BE2C (cell line): ENCODE measurements around the gene TXNDC11.

Source experiments
- DNase-seq: peaks from one replicate; pipeline ENCODE4 v3.0.0-alpha.2; 2020
- H3K27me3 ChIP-seq: fragments of 250-450 bp; sonication (Bioruptor Pico); 2 replicates; pipeline ENCODE4 v1.5.1; 2020; ENCODE audit warnings: mild to moderate bottlenecking
- H3K36me3 ChIP-seq: fragments of 250-450 bp; sonication (Bioruptor Pico); 2 replicates; pipeline ENCODE4 v1.5.1; 2020; ENCODE audit warnings: mild to moderate bottlenecking
- H3K4me1 ChIP-seq: fragments of 250-450 bp; sonication (Bioruptor Pico); 2 replicates; pipeline ENCODE4 v1.5.1; 2020
- H3K4me3 ChIP-seq: 2 replicates; pipeline ENCODE4 v1.5.1; 2011; ENCODE audit warnings: low read depth, low read length
- H3K9me3 ChIP-seq: fragments of 250-450 bp; sonication (Bioruptor Pico); 2 replicates; pipeline ENCODE4 v1.5.1; 2020
- TF ChIP-seq, protein P1 (sequence below): IDR thresholded peaks from 2 replicates; pipeline ENCODE4 v1.5.1; 2012; ENCODE audit warnings: mild to moderate bottlenecking, low read depth, low read length

TXNDC11 gene

DNA sequence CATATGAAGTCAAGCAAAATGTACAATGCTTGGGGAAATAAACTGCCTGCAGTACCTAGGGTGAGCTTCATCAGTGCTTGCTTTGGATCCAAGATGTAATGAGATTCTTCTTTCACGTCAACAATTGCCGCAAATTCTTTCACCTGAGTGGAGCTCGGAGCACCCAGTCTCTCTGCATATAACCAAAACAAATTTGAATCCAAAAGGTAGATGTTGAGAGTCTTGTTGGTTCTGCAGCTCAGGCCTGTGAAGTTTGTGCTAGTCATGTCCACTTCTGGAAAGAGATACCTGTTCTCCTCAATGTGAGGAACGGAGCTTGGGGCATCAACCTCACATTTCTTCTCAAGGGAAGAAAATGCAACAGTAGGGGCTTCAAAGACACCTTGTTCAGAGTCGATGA is 51.4 kb downstream of the TXNDC11 start:
- Histone ChIP-seq H3K36me3 (peaks cover 4% of the 10 kb centered on the region), H3K4me1 (no peaks in the 10 kb centered on the region), H3K4me3 (no peak overlapping the region), H3K9me3 (no peaks in the 10 kb centered on the region), H3K27me3 (no peaks in the 10 kb centered on the region)
- no peak for DNase-seq
- TF ChIP-seq, protein P1, sequence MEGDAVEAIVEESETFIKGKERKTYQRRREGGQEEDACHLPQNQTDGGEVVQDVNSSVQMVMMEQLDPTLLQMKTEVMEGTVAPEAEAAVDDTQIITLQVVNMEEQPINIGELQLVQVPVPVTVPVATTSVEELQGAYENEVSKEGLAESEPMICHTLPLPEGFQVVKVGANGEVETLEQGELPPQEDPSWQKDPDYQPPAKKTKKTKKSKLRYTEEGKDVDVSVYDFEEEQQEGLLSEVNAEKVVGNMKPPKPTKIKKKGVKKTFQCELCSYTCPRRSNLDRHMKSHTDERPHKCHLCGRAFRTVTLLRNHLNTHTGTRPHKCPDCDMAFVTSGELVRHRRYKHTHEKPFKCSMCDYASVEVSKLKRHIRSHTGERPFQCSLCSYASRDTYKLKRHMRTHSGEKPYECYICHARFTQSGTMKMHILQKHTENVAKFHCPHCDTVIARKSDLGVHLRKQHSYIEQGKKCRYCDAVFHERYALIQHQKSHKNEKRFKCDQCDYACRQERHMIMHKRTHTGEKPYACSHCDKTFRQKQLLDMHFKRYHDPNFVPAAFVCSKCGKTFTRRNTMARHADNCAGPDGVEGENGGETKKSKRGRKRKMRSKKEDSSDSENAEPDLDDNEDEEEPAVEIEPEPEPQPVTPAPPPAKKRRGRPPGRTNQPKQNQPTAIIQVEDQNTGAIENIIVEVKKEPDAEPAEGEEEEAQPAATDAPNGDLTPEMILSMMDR = no peak

DNA sequence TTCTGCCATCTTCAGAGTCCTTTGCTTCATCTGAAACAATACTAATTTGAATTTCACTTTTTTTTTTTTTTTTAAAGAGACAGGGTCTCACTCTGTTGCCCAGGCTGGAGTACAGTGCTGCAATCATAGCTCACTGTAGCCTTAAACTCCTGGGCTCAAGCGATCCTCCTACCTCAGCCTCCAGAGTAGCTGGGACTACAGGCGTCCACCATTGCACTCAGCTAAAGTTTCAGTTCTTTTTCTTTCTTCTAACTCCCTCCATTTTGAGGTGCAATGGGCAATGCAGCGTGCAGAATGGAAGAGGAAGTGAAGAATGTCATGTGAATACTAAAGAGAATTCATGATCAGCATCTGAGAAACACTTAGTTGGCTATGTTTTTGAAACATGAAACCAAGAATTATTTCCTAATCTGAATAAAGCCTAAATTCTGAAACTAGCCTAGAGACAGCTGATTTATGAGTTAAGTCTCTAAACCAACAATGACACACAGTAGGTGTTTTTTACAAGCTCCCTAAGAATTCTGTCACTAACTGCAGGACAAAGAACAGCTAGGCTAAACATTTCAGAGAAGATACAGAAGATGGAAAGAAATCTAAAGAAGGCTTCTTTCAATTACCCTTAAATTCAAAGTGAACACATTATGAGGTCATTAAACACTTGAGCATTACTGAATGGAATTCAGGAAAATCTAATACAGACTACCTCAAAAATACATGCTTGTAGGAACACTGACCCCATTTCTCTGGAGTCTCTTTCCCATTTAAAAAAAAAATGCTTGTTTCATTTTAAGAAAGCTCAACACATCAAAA is 53.4 kb downstream of the TXNDC11 start:
- Histone ChIP-seq H3K9me3 (no peaks in the 10 kb centered on the region), H3K27me3 (no peaks in the 10 kb centered on the region), H3K4me3 (no peak overlapping the region), H3K4me1 (no peaks in the 10 kb centered on the region), H3K36me3 (peaks cover 6% of the 10 kb centered on the region)
- no peak for DNase-seq
- TF ChIP-seq, protein P1 = no peak

DNA sequence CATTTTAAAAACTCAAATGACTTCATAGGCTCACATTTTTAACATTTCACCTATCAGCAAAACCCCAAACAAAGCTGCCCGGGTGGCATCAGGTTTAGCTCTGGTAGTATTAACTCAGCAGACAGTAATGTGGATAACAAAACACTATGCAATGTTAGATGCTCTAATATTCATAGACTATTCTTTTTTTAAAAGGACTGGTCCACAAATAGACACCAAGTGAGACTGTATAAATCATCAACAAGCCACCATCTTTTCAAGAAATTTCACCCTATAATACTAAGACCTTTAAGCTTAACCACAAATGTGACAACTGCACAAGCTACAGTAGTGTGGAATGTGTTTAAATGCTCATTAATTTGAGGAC is 54.2 kb downstream of the TXNDC11 start:
- H3K9me3 ChIP-seq = no peaks in the 10 kb centered on the region
- peaks cover 9% of the 10 kb centered on the region for H3K36me3 ChIP-seq
- no peaks in the 10 kb centered on the region for H3K27me3 ChIP-seq
- TF ChIP-seq, protein P1 = no peak
- H3K4me3 ChIP-seq = no peak overlapping the region
- no peaks in the 10 kb centered on the region for H3K4me1 ChIP-seq
- DNase-seq = no peak

DNA sequence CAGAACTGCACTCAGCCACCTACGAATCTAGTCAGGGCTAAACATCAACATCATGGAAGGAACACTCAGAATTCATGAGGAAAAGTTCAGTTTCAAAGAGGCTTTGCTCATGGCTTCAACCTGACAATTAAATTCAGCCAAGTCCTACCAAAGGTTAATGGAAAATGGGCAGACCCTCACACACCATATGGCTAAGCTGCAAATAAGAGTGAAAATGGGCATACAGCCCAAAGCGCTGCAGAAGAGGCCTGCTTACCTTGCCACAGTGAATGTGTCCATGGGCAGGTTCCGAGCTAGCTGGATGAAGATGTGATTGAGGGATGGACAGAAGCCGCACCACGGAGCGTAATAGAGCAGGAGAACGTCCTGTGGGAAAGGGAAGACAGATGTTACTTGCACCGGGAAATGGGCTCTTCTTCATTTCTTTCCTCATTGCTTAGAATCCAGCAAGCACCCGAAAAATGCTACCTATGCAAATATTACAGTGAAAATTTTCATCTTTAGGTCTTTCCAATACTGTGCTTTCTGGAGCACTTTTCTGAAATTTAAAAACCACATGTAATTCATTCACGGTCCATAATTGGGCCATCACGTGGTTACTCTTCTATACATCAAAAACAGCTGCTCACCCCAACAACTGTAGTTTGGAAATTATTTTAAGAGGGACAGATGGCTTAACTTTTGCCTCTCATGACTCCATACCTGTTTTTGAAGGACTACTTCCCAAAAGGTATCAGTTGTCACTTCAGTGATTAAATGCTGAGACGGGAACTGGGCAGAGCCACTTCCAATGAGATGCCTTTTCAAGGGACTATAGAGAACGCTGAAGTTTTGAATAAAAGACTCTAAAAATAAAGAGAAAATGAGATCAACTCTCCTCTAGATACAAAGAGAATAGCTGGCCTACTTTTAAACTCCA is 54.8 kb downstream of the TXNDC11 start:
- no peak for DNase-seq
- TF ChIP-seq, protein P1 = no peak
- Histone ChIP-seq H3K9me3 (no peaks in the 10 kb centered on the region), H3K36me3 (peaks cover 9% of the 10 kb centered on the region), H3K4me1 (no peaks in the 10 kb centered on the region), H3K27me3 (no peaks in the 10 kb centered on the region), H3K4me3 (no peak overlapping the region)

DNA sequence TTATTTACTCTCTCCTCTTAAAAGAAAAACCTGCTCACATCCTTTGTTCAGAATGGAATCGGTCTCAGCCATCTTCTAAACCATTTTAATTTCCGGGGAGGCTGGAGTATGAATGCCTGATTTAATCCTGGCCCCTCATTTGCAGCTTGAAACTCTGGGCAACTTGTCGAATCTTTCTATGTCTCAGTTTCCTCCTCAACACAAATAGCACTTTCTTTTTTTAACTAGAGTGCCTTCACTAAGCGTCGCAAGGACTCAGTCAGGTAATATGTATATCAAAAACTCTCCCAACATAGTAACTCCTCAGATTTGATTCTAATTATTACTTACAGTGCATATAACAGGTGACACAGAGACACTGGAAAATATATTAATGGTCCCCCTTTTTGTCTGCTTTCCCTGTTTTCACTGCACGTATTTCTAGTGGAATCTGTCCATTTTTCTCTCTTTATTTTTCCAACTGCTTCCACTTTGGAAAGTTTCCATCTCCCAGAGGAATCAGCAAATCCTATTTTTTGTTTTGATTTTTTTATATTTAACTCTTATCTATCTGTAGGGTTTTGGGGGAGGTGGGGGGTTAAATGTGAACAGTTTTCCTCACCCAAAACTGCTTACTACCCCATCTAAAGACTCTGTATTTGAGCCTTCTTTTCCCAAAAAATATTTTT is 55.8 kb downstream of the TXNDC11 start:
- TF ChIP-seq, protein P1 = no peak
- H3K36me3 ChIP-seq = peaks cover 9% of the 10 kb centered on the region
- H3K4me1 ChIP-seq = no peaks in the 10 kb centered on the region
- H3K4me3 ChIP-seq = no peak overlapping the region
- DNase-seq = no peak
- no peaks in the 10 kb centered on the region for H3K27me3 ChIP-seq
- no peaks in the 10 kb centered on the region for H3K9me3 ChIP-seq
